ENCODE measurements around the gene KRT34. TPM values are rescaled to one million over a fixed set of nuclear protein-coding genes. Genes with fewer than 3 reads are reported as not detected.

KRT34 gene
- total RNA-seq, 1 experiment from 2014 or later, result not detected

DNA sequence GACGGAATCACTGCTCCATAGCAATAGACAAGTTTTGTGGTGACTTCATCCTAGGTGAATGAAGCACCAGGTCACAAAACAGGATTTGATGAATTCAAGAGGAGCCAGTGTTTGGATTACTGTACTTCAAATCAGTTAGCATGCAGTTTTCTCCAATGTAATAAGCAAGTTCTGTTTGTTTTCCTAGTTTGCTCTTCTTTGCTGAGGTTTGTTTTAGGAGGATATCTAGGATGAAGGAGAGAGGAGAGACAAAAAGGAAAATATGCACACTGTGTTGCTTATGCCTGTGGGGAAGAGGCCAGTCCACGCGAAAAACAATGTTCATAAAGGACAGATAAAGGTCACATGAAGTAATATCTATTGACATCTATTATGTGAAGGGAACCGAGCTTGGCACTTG lies 33.3 kb upstream of the KRT34 start:
- Histone ChIP-seq H3K9me3 (ENCODE audit: control insufficient read depth in 1 of 2, insufficient read depth in 1 of 2, low read depth in 1 of 2, low read length in 2 of 2) (no peaks in the 10 kb centered on the region), H3K79me2 (ENCODE audit: insufficient read depth, low read length) (no peaks in the 10 kb centered on the region), H2AFZ (ENCODE audit: low read depth, low read length, poor library complexity, severe bottlenecking) (no peak overlapping the region), H3K27ac (ENCODE audit: low read depth, low read length) (no peak overlapping the region), H3K4me3 (replicated peaks in 1 of 2; ENCODE audit: low read depth in 1 of 2, low read length in 2 of 2) (no peak overlapping the region), H4K20me1 (ENCODE audit: insufficient read depth) (no peaks in the 10 kb centered on the region), H3K9me2 (ENCODE audit: insufficient read depth) (no peaks in the 10 kb centered on the region), H3K27me3 (ENCODE audit: insufficient read depth, low read length) (no peaks in the 10 kb centered on the region), H3K4me1 (ENCODE audit: control insufficient read depth in 1 of 2, insufficient read depth in 2 of 2, low read length in 2 of 2) (peaks cover 15 to 35% of the 10 kb centered on the region in 2 experiments), H3K4me2 (ENCODE audit: low read length) (peak overlapping the region; percentile 2; the same call in 1 of the 2 replicates), H3K36me3 (ENCODE audit: control insufficient read depth in 1 of 2, insufficient read depth in 2 of 2, low read length in 2 of 2) (no peaks in the 10 kb centered on the region), H3K9ac (ENCODE audit: low read length) (no peak overlapping the region)
- RAD21 ChIA-PET (ENCODE audit: low non-redundant PET in 1 of 2, low total read pairs in 2 of 2, uncharacterized antibody in 2 of 2, unreplicated experiment in 2 of 2), result no interaction called here
- DNase-seq (ENCODE audit: low read depth, low spot score) (no peak), ATAC-seq (no peak)
- TF ChIP-seq JUND (IDR thresholded peaks at IDR 0.05), result no peak
- TF ChIP-seq, protein P1, sequence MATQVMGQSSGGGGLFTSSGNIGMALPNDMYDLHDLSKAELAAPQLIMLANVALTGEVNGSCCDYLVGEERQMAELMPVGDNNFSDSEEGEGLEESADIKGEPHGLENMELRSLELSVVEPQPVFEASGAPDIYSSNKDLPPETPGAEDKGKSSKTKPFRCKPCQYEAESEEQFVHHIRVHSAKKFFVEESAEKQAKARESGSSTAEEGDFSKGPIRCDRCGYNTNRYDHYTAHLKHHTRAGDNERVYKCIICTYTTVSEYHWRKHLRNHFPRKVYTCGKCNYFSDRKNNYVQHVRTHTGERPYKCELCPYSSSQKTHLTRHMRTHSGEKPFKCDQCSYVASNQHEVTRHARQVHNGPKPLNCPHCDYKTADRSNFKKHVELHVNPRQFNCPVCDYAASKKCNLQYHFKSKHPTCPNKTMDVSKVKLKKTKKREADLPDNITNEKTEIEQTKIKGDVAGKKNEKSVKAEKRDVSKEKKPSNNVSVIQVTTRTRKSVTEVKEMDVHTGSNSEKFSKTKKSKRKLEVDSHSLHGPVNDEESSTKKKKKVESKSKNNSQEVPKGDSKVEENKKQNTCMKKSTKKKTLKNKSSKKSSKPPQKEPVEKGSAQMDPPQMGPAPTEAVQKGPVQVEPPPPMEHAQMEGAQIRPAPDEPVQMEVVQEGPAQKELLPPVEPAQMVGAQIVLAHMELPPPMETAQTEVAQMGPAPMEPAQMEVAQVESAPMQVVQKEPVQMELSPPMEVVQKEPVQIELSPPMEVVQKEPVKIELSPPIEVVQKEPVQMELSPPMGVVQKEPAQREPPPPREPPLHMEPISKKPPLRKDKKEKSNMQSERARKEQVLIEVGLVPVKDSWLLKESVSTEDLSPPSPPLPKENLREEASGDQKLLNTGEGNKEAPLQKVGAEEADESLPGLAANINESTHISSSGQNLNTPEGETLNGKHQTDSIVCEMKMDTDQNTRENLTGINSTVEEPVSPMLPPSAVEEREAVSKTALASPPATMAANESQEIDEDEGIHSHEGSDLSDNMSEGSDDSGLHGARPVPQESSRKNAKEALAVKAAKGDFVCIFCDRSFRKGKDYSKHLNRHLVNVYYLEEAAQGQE (IDR thresholded peaks at IDR 0.05; ENCODE audit: low read depth), result no peak
- TF ChIP-seq, protein P2, sequence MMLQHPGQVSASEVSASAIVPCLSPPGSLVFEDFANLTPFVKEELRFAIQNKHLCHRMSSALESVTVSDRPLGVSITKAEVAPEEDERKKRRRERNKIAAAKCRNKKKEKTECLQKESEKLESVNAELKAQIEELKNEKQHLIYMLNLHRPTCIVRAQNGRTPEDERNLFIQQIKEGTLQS (IDR thresholded peaks at IDR 0.05), result no peak
- TF ChIP-seq, protein P3, sequence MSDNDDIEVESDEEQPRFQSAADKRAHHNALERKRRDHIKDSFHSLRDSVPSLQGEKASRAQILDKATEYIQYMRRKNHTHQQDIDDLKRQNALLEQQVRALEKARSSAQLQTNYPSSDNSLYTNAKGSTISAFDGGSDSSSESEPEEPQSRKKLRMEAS (IDR thresholded peaks at IDR 0.05), result no peak
- TF ChIP-seq ELF1 (IDR thresholded peaks at IDR 0.05; ENCODE audit: borderline replicate concordance, low read depth), result no peak
- intact Hi-C loops (cut with micrococcal nuclease), result loop anchor here (10.0 kb wide), 1 partner anchor 79 kb away; no protein-coding TSS in a partner anchor
- POLR2A ChIA-PET, result no interaction called here
- CTCF ChIA-PET, result no interaction called here
- no TSS peak for BruUV-seq (replicated peaks)

DNA sequence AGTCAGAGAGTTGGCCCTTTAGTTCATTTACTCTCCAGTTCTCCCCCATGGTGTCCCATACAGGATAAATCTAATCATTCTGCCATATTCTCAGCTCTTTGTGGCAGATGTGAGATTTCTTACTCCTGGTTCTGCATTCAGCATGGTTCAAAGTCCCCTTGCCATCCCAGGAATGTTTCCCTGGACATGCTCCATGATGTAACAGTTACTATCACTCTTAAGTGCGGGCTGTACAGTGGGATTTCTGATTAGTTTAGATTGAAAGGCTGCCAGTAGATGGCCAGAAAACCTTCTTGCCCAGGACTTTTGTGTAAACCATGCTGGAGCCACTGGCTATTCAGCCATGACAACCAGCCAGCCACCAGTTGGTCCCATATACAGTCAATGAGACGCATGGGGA lies 31.9 kb upstream of the KRT34 start:
- H3K9ac ChIP-seq (ENCODE audit: low read length), result no peak overlapping the region
- no peaks in the 10 kb centered on the region for H3K36me3 ChIP-seq (ENCODE audit: control insufficient read depth in 1 of 2, insufficient read depth in 2 of 2, low read length in 2 of 2)
- DNase-seq (ENCODE audit: low read depth, low spot score), result no peak
- RAD21 ChIA-PET (ENCODE audit: low non-redundant PET in 1 of 2, low total read pairs in 2 of 2, uncharacterized antibody in 2 of 2, unreplicated experiment in 2 of 2), result interaction anchor here in 1 of 2 experiments (0.5 kb wide), 1 partner anchor 15 kb away, joined by 3 read pairs; no protein-coding TSS in a partner anchor
- H3K79me2 ChIP-seq (ENCODE audit: insufficient read depth, low read length), result no peaks in the 10 kb centered on the region
- intact Hi-C loops (cut with micrococcal nuclease), result loop anchor here (10.0 kb wide), 1 partner anchor 81 kb away; no protein-coding TSS in a partner anchor
- TF ChIP-seq, protein P4, sequence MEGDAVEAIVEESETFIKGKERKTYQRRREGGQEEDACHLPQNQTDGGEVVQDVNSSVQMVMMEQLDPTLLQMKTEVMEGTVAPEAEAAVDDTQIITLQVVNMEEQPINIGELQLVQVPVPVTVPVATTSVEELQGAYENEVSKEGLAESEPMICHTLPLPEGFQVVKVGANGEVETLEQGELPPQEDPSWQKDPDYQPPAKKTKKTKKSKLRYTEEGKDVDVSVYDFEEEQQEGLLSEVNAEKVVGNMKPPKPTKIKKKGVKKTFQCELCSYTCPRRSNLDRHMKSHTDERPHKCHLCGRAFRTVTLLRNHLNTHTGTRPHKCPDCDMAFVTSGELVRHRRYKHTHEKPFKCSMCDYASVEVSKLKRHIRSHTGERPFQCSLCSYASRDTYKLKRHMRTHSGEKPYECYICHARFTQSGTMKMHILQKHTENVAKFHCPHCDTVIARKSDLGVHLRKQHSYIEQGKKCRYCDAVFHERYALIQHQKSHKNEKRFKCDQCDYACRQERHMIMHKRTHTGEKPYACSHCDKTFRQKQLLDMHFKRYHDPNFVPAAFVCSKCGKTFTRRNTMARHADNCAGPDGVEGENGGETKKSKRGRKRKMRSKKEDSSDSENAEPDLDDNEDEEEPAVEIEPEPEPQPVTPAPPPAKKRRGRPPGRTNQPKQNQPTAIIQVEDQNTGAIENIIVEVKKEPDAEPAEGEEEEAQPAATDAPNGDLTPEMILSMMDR (IDR thresholded peaks at IDR 0.05 in 2 of 3, conservative IDR thresholded peaks at IDR 0.05 in 1 of 3; ENCODE audit: borderline replicate concordance in 1 of 3, insufficient read depth in 1 of 3, low read depth in 2 of 3, low read length in 2 of 3), result no peak
- TF ChIP-seq POLR2A (IDR thresholded peaks at IDR 0.05; ENCODE audit: borderline replicate concordance, extremely low read depth, insufficient read depth, insufficient read length), result no peak
- H3K4me3 ChIP-seq (replicated peaks in 1 of 2; ENCODE audit: low read depth in 1 of 2, low read length in 2 of 2), result no peak overlapping the region
- no peak overlapping the region for H2AFZ ChIP-seq (ENCODE audit: low read depth, low read length, poor library complexity, severe bottlenecking)
- H3K4me1 ChIP-seq (ENCODE audit: control insufficient read depth in 1 of 2, insufficient read depth in 2 of 2, low read length in 2 of 2), result peaks cover 15 to 33% of the 10 kb centered on the region in 2 experiments
- H3K9me3 ChIP-seq (ENCODE audit: control insufficient read depth in 1 of 2, insufficient read depth in 1 of 2, low read depth in 1 of 2, low read length in 2 of 2), result no peaks in the 10 kb centered on the region
- POLR2A ChIA-PET, result interaction anchor here (0.9 kb wide), 1 partner anchor 10 kb away, joined by 3 read pairs; no protein-coding TSS in a partner anchor
- no peaks in the 10 kb centered on the region for H4K20me1 ChIP-seq (ENCODE audit: insufficient read depth)
- no peak for ATAC-seq
- CTCF ChIA-PET, result no interaction called here
- BruUV-seq (replicated peaks), result no TSS peak
- no peak overlapping the region for H3K27ac ChIP-seq (ENCODE audit: low read depth, low read length)
- no peaks in the 10 kb centered on the region for H3K27me3 ChIP-seq (ENCODE audit: insufficient read depth, low read length)
- H3K4me2 ChIP-seq (ENCODE audit: low read length), result no peak overlapping the region
- no peaks in the 10 kb centered on the region for H3K9me2 ChIP-seq (ENCODE audit: insufficient read depth)

Measured in HCT116 (cell line).